ENCODE data around the gene SEBOX.

Gene SEBOX

DNA sequence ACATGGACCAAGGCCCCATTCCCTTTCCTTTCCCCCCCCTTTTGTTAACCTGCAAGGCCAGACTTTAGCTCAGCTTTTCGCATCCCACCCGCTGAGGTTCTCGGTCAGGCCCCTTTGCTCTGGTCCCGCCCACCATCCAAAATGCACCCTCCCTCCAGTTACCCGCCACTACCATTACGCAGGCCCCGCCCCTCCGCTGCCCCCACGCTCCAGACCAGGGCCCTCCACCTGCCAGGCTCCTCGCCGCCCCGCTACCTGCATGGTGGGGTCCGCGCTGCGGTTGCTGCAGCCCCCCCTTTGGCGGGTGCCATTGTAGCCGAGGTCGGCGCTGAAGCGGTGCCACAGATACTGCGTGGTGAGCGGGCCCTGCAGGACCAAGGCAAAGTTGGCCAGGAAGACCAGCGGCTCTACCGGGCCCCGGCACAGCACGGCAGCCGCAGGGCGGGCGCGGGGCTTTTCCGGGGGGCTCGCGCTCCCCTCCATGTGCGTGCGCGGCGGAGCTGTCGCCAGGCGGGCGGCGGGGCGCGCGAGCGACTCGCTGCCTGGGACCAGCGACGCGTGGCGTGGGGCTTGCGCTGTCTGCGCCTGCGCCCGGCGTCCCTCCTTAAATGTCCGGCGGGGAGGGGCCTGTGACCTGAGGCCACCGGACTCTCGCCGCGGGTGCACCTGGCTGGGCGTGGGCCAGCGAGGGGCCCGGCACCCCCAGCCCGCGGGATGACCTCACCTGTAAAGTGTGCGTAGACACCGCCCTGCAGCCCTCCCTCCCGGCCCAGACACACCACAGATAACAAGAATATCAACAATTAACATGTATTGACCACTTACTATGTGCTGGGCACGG, 40.9 kb upstream of the SEBOX start, which contains the start of gene SLC46A1 (continued):
- 0 out of 2 replicates have a peak, but pooled peaks have one; percentile 43 for TF ChIP-seq ZNF239 (tag by site-specific recombination; IDR thresholded peaks at IDR 0.05)
- TF ChIP-seq, protein P1, sequence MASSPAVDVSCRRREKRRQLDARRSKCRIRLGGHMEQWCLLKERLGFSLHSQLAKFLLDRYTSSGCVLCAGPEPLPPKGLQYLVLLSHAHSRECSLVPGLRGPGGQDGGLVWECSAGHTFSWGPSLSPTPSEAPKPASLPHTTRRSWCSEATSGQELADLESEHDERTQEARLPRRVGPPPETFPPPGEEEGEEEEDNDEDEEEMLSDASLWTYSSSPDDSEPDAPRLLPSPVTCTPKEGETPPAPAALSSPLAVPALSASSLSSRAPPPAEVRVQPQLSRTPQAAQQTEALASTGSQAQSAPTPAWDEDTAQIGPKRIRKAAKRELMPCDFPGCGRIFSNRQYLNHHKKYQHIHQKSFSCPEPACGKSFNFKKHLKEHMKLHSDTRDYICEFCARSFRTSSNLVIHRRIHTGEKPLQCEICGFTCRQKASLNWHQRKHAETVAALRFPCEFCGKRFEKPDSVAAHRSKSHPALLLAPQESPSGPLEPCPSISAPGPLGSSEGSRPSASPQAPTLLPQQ (tag by site-specific recombination; IDR thresholded peaks at IDR 0.05): peak; percentile 84
- TF ChIP-seq, protein P2, sequence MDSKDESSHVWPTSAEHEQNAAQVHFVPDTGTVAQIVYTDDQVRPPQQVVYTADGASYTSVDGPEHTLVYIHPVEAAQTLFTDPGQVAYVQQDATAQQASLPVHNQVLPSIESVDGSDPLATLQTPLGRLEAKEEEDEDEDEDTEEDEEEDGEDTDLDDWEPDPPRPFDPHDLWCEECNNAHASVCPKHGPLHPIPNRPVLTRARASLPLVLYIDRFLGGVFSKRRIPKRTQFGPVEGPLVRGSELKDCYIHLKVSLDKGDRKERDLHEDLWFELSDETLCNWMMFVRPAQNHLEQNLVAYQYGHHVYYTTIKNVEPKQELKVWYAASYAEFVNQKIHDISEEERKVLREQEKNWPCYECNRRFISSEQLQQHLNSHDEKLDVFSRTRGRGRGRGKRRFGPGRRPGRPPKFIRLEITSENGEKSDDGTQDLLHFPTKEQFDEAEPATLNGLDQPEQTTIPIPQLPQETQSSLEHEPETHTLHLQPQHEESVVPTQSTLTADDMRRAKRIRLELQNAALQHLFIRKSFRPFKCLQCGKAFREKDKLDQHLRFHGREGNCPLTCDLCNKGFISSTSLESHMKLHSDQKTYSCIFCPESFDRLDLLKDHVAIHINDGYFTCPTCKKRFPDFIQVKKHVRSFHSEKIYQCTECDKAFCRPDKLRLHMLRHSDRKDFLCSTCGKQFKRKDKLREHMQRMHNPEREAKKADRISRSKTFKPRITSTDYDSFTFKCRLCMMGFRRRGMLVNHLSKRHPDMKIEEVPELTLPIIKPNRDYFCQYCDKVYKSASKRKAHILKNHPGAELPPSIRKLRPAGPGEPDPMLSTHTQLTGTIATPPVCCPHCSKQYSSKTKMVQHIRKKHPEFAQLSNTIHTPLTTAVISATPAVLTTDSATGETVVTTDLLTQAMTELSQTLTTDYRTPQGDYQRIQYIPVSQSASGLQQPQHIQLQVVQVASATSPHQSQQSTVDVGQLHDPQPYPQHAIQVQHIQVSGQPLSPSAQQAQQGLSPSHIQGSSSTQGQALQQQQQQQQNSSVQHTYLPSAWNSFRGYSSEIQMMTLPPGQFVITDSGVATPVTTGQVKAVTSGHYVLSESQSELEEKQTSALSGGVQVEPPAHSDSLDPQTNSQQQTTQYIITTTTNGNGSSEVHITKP (tag by site-specific recombination; IDR thresholded peaks at IDR 0.05): peak; percentile 96
- no peak for TF ChIP-seq ZNF423 (tag by site-specific recombination; IDR thresholded peaks at IDR 0.05)
- TF ChIP-seq ZNF394 (tag by site-specific recombination; IDR thresholded peaks at IDR 0.05; ENCODE audit: borderline replicate concordance): 0 out of 2 replicates have a peak, but pooled peaks have one; percentile 13
- TF ChIP-seq ZNF549 (tag by site-specific recombination; IDR thresholded peaks at IDR 0.05): no peak
- 0 out of 2 replicates have a peak, but pooled peaks have one; percentile 15 for TF ChIP-seq WT1 (tag by site-specific recombination; IDR thresholded peaks at IDR 0.05)
- peak; percentile 78; the same call in 1 of the 2 replicates for TF ChIP-seq ZSCAN23 (tag by site-specific recombination; IDR thresholded peaks at IDR 0.05)

DNA sequence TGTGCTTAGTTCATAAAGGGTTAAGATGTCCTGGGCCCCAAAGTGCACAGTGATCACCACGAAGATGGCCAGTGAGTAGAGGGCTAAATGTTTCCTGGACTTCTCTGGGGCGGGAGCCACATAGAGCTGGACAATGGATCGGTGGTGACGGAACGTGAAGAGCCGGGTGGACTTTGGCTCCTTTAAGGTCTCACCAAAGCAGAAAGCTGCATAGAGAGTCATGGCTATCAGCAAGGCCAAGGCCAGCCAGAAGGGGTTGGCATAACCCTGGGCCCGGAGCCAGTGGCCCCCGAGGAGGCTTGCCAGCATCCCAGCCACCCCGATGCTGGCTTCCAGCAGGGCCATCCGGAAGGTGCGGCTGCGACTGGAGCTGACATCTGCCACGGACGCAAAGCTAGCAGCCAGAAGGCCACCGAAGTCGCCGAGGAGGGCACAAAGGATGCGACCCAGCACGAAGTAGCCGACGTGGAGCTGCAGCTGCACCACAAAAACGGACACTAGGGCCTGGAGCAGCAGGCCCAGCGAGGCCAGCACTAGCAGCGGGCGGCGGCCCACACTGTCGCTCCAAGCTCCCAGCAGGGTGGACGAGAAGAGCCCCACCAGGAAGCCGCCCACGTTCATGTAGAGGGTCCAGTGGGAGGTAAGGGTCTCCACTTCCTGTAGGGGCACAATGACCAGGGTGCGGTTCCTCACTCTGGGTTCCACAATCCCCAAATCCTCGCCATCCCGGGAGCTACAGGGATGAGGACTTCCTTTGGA, 40.0 kb upstream of the SEBOX start:
- Histone ChIP-seq H3K4me3 (ENCODE audit: low read depth, low read length) (peak overlapping the region; percentile 80), H3K9me3 (ENCODE audit: control insufficient read depth, insufficient read depth, low read depth, low read length) (no peaks in the 10 kb centered on the region), H3K4me1 (ENCODE audit: control insufficient read depth, insufficient read depth, low read length) (no peaks in the 10 kb centered on the region), H3K36me3 (ENCODE audit: control insufficient read depth in 2 of 2, insufficient read depth in 1 of 2, low read length in 2 of 2) (peaks cover 4 to 47% of the 10 kb centered on the region in 2 experiments; a peak in 1 of 3 replicates), H3K27ac (ENCODE audit: extremely low read depth, low read depth, low read length) (peak overlapping the region; percentile 79; the same call in 1 of the 2 replicates)
- TF ChIP-seq ZEB2 (tag by site-specific recombination; IDR thresholded peaks at IDR 0.05) (no peak), ZNF600 (tag by site-specific recombination; IDR thresholded peaks at IDR 0.05) (peak; percentile 57; the same call in 1 of the 2 replicates), ZNF768 (tag by site-specific recombination; IDR thresholded peaks at IDR 0.05) (no peak), ZIC2 (tag by site-specific recombination; IDR thresholded peaks at IDR 0.05) (peak; percentile 53; the same call in 1 of the 2 replicates), ZNF660 (tag by site-specific recombination; IDR thresholded peaks at IDR 0.05) (no peak)
- ChIA-PET POLR2A (interaction anchor here (0.9 to 2.0 kb wide), 9 partner anchors 10 to 69 kb away, joined by 3 to 11 read pairs (median 9); partner anchors contain the start of genes POLDIP2, SARM1, TNFAIP1 and VTN), CTCF (interaction anchor here (0.6 to 4.4 kb wide), 5 partner anchors 10 to 88 kb away, joined by 3 to 34 read pairs (median 4); no protein-coding TSS in a partner anchor)

DNA sequence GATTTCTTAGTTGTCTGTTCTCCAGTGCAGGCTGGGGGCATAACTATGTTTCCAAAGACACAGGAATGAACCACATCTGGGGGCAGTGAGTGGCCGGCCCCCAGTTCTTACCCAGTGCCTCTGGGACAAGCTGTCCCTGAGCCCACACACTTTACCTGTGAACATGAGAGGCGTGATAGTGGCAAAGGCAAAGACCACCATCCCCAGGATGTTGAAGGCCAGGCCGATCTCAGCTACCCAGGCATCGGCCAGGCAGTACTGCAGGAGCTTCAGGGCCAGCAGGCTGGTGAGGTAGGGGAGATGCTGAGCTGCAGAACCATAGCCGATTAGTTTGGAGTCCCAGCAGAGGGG, 39.4 kb upstream of the SEBOX start:
- H3K4me3 ChIP-seq (ENCODE audit: low read depth, low read length): no peak overlapping the region
- no peaks in the 10 kb centered on the region for H3K4me1 ChIP-seq (ENCODE audit: control insufficient read depth, insufficient read depth, low read length)
- POLR2A ChIA-PET: interaction anchor here (1.2 to 2.0 kb wide), 6 partner anchors 10 to 47 kb away, joined by 3 to 11 read pairs (median 9); partner anchors contain the start of genes POLDIP2, SARM1 and VTN
- no peak for TF ChIP-seq ZNF184 (tag by site-specific recombination; IDR thresholded peaks at IDR 0.05)
- TF ChIP-seq ZFHX2 (tag by site-specific recombination; conservative IDR thresholded peaks at IDR 0.05): no peak
- TF ChIP-seq, protein P3, sequence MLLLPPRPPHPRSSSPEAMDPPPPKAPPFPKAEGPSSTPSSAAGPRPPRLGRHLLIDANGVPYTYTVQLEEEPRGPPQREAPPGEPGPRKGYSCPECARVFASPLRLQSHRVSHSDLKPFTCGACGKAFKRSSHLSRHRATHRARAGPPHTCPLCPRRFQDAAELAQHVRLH (tag by site-specific recombination; IDR thresholded peaks at IDR 0.05): no peak
- TF ChIP-seq, protein P4, sequence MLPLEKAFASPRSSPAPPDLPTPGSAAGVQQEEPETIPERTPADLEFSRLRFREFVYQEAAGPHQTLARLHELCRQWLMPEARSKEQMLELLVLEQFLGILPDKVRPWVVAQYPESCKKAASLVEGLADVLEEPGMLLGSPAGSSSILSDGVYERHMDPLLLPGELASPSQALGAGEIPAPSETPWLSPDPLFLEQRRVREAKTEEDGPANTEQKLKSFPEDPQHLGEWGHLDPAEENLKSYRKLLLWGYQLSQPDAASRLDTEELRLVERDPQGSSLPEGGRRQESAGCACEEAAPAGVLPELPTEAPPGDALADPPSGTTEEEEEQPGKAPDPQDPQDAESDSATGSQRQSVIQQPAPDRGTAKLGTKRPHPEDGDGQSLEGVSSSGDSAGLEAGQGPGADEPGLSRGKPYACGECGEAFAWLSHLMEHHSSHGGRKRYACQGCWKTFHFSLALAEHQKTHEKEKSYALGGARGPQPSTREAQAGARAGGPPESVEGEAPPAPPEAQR (tag by site-specific recombination; IDR thresholded peaks at IDR 0.05): no peak
- no peak for TF ChIP-seq ZNF560 (tag by site-specific recombination; IDR thresholded peaks at IDR 0.05; ENCODE audit: borderline replicate concordance)
- TF ChIP-seq ZNF830 (tag by site-specific recombination; IDR thresholded peaks at IDR 0.05; ENCODE audit: low read depth): no peak
- no peak for TF ChIP-seq ZNF658 (tag by site-specific recombination; IDR thresholded peaks at IDR 0.05)
- no peak for TF ChIP-seq ZSCAN30 (tag by site-specific recombination; IDR thresholded peaks at IDR 0.05)
- no peak for TF ChIP-seq ZNF114 (tag by site-specific recombination; IDR thresholded peaks at IDR 0.05)
- no peak for TF ChIP-seq HOXD13 (CRISPR knock-in tag; IDR thresholded peaks at IDR 0.05; ENCODE audit: borderline replicate concordance)

More for the DNA sequence above, 39.4 kb upstream of the SEBOX start:
- peaks cover 4 to 51% of the 10 kb centered on the region in 2 experiments; a peak in 1 of 3 replicates for H3K36me3 ChIP-seq (ENCODE audit: control insufficient read depth in 2 of 2, insufficient read depth in 1 of 2, low read length in 2 of 2)
- H3K27ac ChIP-seq (ENCODE audit: extremely low read depth, low read depth, low read length): no peak overlapping the region
- CTCF ChIA-PET: interaction anchor here (1.1 to 4.4 kb wide), 3 partner anchors 10 to 89 kb away, joined by 3 to 34 read pairs (median 5); no protein-coding TSS in a partner anchor
- no peaks in the 10 kb centered on the region for H3K9me3 ChIP-seq (ENCODE audit: control insufficient read depth, insufficient read depth, low read depth, low read length)

Measured in HEK293 (cell line).